ENCODE data around the gene ZNF678. TPM values are rescaled to one million over a fixed set of nuclear protein-coding genes. Genes with fewer than 3 reads are reported as not detected.

ZNF678 gene
- total RNA-seq, 2 experiments from 2014 or later = 4.1 to 5.2 TPM

Other genes with a start within 250 kb of the ZNF678 start
- gene CDC42BPA, start 245.1 kb upstream of the ZNF678 start, total RNA-seq = under 1 TPM; 0.32 to 0.89 TPM
- gene JMJD4, start 171.7 kb downstream of the ZNF678 start, total RNA-seq = 10 to 100 TPM; 16.8 to 17.3 TPM
- gene SNAP47, start 171.9 kb downstream of the ZNF678 start, total RNA-seq = 10 to 100 TPM; 20.7 to 25.3 TPM